ENCODE measurements around the gene NTRK1.

The NTRK1 gene

GRCh38 chr1:156860628-156861423 lies at the start of gene NTRK1:
Gene NTRK1, plus strand, starts transcription at chr1:156860865. Its CDS starts 70 bp downstream, at chr1:156860935.
- peak within 1 kb of the TSS; percentile 24 to 35 for H3K4me3 ChIP-seq (replicated peaks in 1 of 2; ENCODE audit: low read depth in 2 of 2, low read length in 2 of 2)
- peak; percentile 7 to 25 for DNase-seq (ENCODE audit: low read depth in 2 of 2)
- no peak for TF ChIP-seq CTCF (IDR thresholded peaks at IDR 0.05; ENCODE audit: low read depth, low read length)

GRCh38 chr1:156811168-156811567 lies 49.5 kb upstream of the NTRK1 start:
- TF ChIP-seq CTCF (IDR thresholded peaks at IDR 0.05; ENCODE audit: low read depth, low read length): no peak
- H3K4me3 ChIP-seq (replicated peaks in 1 of 2; ENCODE audit: low read depth in 2 of 2, low read length in 2 of 2): no peak overlapping the region
- DNase-seq (ENCODE audit: low read depth in 2 of 2): no peak

GRCh38 chr1:156812293-156812990 lies 48.2 kb upstream of the NTRK1 start:
- no peak for TF ChIP-seq CTCF (IDR thresholded peaks at IDR 0.05; ENCODE audit: low read depth, low read length)
- DNase-seq (ENCODE audit: low read depth in 2 of 2): peak in 1 of 2 donors; percentile 34
- no peak overlapping the region for H3K4me3 ChIP-seq (replicated peaks in 1 of 2; ENCODE audit: low read depth in 2 of 2, low read length in 2 of 2)

GRCh38 chr1:156813298-156813697 lies 47.4 kb upstream of the NTRK1 start:
- no peak for TF ChIP-seq CTCF (IDR thresholded peaks at IDR 0.05; ENCODE audit: low read depth, low read length)
- DNase-seq (ENCODE audit: low read depth in 2 of 2): no peak
- peak overlapping the region; percentile 34 to 35 for H3K4me3 ChIP-seq (replicated peaks in 1 of 2; ENCODE audit: low read depth in 2 of 2, low read length in 2 of 2)

- peak overlapping the region; percentile 34 to 35 for H3K4me3 ChIP-seq (replicated peaks in 1 of 2; ENCODE audit: low read depth in 2 of 2, low read length in 2 of 2)
- peak; percentile 42 for TF ChIP-seq CTCF (IDR thresholded peaks at IDR 0.05; ENCODE audit: low read depth, low read length)
- DNase-seq (ENCODE audit: low read depth in 2 of 2): peak; percentile 37 to 58
Measured at GRCh38 chr1:156813750-156814570, 46.7 kb upstream of the NTRK1 start.

GRCh38 chr1:156814571-156815260 lies 45.9 kb upstream of the NTRK1 start:
- no peak for DNase-seq (ENCODE audit: low read depth in 2 of 2)
- no peak overlapping the region for H3K4me3 ChIP-seq (replicated peaks in 1 of 2; ENCODE audit: low read depth in 2 of 2, low read length in 2 of 2)
- no peak for TF ChIP-seq CTCF (IDR thresholded peaks at IDR 0.05; ENCODE audit: low read depth, low read length)

Data from cardiac fibroblast (primary cell).